HepG2 (cell line): ENCODE measurements around the gene CELF5. TPM values are rescaled to one million over a fixed set of nuclear protein-coding genes. Genes with fewer than 3 reads are reported as not detected.
A peak's percentile ranks its signal among the peaks of the same experiment; 100 is the strongest.

Source experiments
- AHDC1 ChIP-seq: sonication (generic); formaldehyde crosslinking; IDR thresholded peaks from 2 replicates; pipeline ENCODE4 v1.5.1; 2020; ENCODE audit warnings: mild to moderate bottlenecking, missing genetic modification reagents, borderline replicate concordance
- ARID2 ChIP-seq: sonication (generic); formaldehyde crosslinking; IDR thresholded peaks from 2 replicates; pipeline ENCODE4 v1.8.1; 2022; ENCODE audit warnings: mild to moderate bottlenecking, missing genetic modification reagents, borderline replicate concordance
- CENPBD1 ChIP-seq: sonication (generic); formaldehyde crosslinking; IDR thresholded peaks from 2 replicates; pipeline ENCODE4 v1.8.0; 2022; ENCODE audit warnings: missing genetic modification reagents, low read depth, mild to moderate bottlenecking, borderline replicate concordance
- CENPT ChIP-seq: sonication (generic); formaldehyde crosslinking; IDR thresholded peaks from 2 replicates; pipeline ENCODE4 v1.8.0; 2022; ENCODE audit warnings: low read depth, mild to moderate bottlenecking, moderate library complexity, missing genetic modification reagents
- GABPA ChIP-seq, 2 experiments: IDR thresholded peaks; 2 replicates each; pipeline ENCODE4 v1.6.1; 2011 to 2016; ENCODE audit warnings: low read depth in 2 of 2, low read length in 1 of 2, missing biosample characterization in 1 of 2, missing genetic modification characterization in 1 of 2
- GATA4 ChIP-seq: sonication (generic); IDR thresholded peaks from 2 replicates; pipeline ENCODE4 v1.6.1; 2016; ENCODE audit warnings: antibody characterized with exemption, low read depth, borderline replicate concordance
- GLMP ChIP-seq: sonication (generic); formaldehyde crosslinking; IDR thresholded peaks from 2 replicates; pipeline ENCODE4 v1.9.0; 2021; ENCODE audit warnings: missing genetic modification reagents, mild to moderate bottlenecking, borderline replicate concordance
- KMT2A ChIP-seq: sonication (generic); formaldehyde crosslinking; IDR thresholded peaks from 2 replicates; pipeline ENCODE4 v1.4.0; 2020; ENCODE audit warnings: missing genetic modification reagents
- MTA3 ChIP-seq: sonication (generic); formaldehyde crosslinking; IDR thresholded peaks from 2 replicates; pipeline ENCODE4 v1.4.0; 2020; ENCODE audit warnings: missing genetic modification reagents
- SMAD1 ChIP-seq: sonication (generic); formaldehyde crosslinking; IDR thresholded peaks from 2 replicates; pipeline ENCODE4 v1.4.0; 2020; ENCODE audit warnings: missing genetic modification reagents, low read depth, mild to moderate bottlenecking, borderline replicate concordance
- TP53 ChIP-seq: sonication (generic); formaldehyde crosslinking; conservative IDR thresholded peaks from 2 replicates; pipeline ENCODE4 v1.4.0; 2020; ENCODE audit warnings: missing genetic modification reagents
- ZNF121 ChIP-seq: sonication (generic); formaldehyde crosslinking; IDR thresholded peaks from 2 replicates; pipeline ENCODE4 v1.5.0; 2020; ENCODE audit warnings: mild to moderate bottlenecking, missing genetic modification reagents
- ZNF124 ChIP-seq: sonication (generic); formaldehyde crosslinking; IDR thresholded peaks from 2 replicates; pipeline ENCODE4 v1.4.0; 2020; ENCODE audit warnings: missing genetic modification reagents
- ZNF530 ChIP-seq: sonication (generic); formaldehyde crosslinking; IDR thresholded peaks from 2 replicates; pipeline ENCODE4 v1.5.0; 2020; ENCODE audit warnings: low read depth, mild to moderate bottlenecking, missing genetic modification reagents
- polyA plus RNA-seq, 8 experiments: library from polyadenylated mRNA; depleted of rRNA in 3 of 8; stranded (reverse) in 7 of 8; unstranded in 1 of 8; fragments of >200 nt; fragmentation: Illumina TruSeq in 4 of 8; extraction: Trizol in 4 of 8; gene quantifications; 2 replicates each; pipeline versions ENCODE4 v1.2.1 to v1.2.3, GENCODE V29; 2011 to 2016; ENCODE audit warnings: low read depth in 4 of 8, missing spikeins in 1 of 8, mixed read lengths in 1 of 8; ENCODE audit not compliant: insufficient read depth in 1 of 8
- total RNA-seq, 5 experiments: library from RNA; depleted of rRNA; stranded (reverse); fragments of >200 nt; fragmentation: Illumina TruSeq; extraction: Trizol; gene quantifications; 2 replicates each; pipeline ENCODE4 v1.2.3, GENCODE V29; 2016; ENCODE audit warnings: low read depth in 1 of 5
- TF ChIP-seq, protein P1 (sequence below): sonication (generic); formaldehyde crosslinking; IDR thresholded peaks from 2 replicates; pipeline ENCODE4; 2020; ENCODE audit warnings: missing genetic modification reagents, mild to moderate bottlenecking, borderline replicate concordance
- TF ChIP-seq, protein P2 (sequence below): sonication (generic); formaldehyde crosslinking; IDR thresholded peaks from 2 replicates; pipeline ENCODE4 v1.4.0; 2020; ENCODE audit warnings: missing genetic modification reagents

Gene CELF5
- total and polyA plus RNA-seq, 2 of the 13 experiments (the other 11 are each of a cell fraction or from before 2014, with no cell fraction given), result 0.31 to 0.84 TPM

GRCh38 chr19:3283886-3284657 lies 59.6 kb downstream of the CELF5 start (continued):
- no peak for TF ChIP-seq GATA4
- no peak for TF ChIP-seq ZNF124 (CRISPR knock-in tag)
- TF ChIP-seq AHDC1, result no peak
- TF ChIP-seq MTA3 (CRISPR knock-in tag), result no peak
- TF ChIP-seq SMAD1 (CRISPR knock-in tag), result 0 out of 2 replicates have a peak, but pooled peaks have one; percentile 17
- TF ChIP-seq ZNF530 (CRISPR knock-in tag), result no peak
- TF ChIP-seq CENPBD1, result no peak
- no peak for TF ChIP-seq ARID2 (CRISPR knock-in tag)
- no peak for TF ChIP-seq GABPA (IDR thresholded peaks at IDR 0.05; ENCODE audit: low read depth, low read length)
- TF ChIP-seq GABPA (CRISPR knock-in tag; IDR thresholded peaks at IDR 0.05; ENCODE audit: low read depth), result no peak
- peak; percentile 40 for TF ChIP-seq ZNF121 (CRISPR knock-in tag)
- TF ChIP-seq KMT2A (CRISPR knock-in tag), result no peak
- TF ChIP-seq, protein P1, sequence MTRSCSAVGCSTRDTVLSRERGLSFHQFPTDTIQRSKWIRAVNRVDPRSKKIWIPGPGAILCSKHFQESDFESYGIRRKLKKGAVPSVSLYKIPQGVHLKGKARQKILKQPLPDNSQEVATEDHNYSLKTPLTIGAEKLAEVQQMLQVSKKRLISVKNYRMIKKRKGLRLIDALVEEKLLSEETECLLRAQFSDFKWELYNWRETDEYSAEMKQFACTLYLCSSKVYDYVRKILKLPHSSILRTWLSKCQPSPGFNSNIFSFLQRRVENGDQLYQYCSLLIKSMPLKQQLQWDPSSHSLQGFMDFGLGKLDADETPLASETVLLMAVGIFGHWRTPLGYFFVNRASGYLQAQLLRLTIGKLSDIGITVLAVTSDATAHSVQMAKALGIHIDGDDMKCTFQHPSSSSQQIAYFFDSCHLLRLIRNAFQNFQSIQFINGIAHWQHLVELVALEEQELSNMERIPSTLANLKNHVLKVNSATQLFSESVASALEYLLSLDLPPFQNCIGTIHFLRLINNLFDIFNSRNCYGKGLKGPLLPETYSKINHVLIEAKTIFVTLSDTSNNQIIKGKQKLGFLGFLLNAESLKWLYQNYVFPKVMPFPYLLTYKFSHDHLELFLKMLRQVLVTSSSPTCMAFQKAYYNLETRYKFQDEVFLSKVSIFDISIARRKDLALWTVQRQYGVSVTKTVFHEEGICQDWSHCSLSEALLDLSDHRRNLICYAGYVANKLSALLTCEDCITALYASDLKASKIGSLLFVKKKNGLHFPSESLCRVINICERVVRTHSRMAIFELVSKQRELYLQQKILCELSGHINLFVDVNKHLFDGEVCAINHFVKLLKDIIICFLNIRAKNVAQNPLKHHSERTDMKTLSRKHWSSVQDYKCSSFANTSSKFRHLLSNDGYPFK, result 0 out of 2 replicates have a peak, but pooled peaks have one; percentile 14
- no peak for TF ChIP-seq CENPT (CRISPR knock-in tag)
- no peak for TF ChIP-seq TP53
- TF ChIP-seq, protein P2, sequence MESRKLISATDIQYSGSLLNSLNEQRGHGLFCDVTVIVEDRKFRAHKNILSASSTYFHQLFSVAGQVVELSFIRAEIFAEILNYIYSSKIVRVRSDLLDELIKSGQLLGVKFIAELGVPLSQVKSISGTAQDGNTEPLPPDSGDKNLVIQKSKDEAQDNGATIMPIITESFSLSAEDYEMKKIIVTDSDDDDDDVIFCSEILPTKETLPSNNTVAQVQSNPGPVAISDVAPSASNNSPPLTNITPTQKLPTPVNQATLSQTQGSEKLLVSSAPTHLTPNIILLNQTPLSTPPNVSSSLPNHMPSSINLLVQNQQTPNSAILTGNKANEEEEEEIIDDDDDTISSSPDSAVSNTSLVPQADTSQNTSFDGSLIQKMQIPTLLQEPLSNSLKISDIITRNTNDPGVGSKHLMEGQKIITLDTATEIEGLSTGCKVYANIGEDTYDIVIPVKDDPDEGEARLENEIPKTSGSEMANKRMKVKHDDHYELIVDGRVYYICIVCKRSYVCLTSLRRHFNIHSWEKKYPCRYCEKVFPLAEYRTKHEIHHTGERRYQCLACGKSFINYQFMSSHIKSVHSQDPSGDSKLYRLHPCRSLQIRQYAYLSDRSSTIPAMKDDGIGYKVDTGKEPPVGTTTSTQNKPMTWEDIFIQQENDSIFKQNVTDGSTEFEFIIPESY (CRISPR knock-in tag), result peak; percentile 80
- TF ChIP-seq GLMP (CRISPR knock-in tag), result no peak
